Measurements from ENCODE around the gene LRRC49. TPM values are rescaled to one million over a fixed set of nuclear protein-coding genes. Genes with fewer than 3 reads are reported as not detected.
"Not testable (repeated sequence)": the region's sequence is repeated elsewhere in the genome, so short reads cannot be mapped to it uniquely, and the experiment has no call there.

The LRRC49 gene, protein sequence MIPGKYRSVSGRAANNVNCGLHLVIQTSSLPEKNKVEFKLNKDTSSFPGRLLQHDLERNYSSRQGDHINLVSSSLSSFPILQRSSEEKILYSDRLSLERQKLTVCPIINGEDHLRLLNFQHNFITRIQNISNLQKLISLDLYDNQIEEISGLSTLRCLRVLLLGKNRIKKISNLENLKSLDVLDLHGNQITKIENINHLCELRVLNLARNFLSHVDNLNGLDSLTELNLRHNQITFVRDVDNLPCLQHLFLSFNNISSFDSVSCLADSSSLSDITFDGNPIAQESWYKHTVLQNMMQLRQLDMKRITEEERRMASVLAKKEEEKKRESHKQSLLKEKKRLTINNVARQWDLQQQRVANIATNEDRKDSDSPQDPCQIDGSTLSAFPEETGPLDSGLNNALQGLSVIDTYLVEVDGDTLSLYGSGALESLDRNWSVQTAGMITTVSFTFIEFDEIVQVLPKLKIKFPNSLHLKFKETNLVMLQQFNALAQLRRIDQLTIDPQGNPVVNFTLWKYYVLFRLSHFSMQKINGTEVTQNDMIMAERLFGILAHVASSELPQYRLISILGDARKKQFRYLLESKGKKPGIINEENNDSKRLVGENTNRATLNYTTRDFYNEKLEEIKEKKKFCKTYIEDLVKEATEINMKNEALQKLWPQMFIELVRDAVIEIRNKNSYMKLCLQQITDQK
- total RNA-seq, result 45.7 TPM
- long read RNA-seq, partial matches to known transcripts, result 29 of 39 reads
- long read RNA-seq, other reads (novel, unspliced or antisense), result 8 of 39 reads

DNA sequence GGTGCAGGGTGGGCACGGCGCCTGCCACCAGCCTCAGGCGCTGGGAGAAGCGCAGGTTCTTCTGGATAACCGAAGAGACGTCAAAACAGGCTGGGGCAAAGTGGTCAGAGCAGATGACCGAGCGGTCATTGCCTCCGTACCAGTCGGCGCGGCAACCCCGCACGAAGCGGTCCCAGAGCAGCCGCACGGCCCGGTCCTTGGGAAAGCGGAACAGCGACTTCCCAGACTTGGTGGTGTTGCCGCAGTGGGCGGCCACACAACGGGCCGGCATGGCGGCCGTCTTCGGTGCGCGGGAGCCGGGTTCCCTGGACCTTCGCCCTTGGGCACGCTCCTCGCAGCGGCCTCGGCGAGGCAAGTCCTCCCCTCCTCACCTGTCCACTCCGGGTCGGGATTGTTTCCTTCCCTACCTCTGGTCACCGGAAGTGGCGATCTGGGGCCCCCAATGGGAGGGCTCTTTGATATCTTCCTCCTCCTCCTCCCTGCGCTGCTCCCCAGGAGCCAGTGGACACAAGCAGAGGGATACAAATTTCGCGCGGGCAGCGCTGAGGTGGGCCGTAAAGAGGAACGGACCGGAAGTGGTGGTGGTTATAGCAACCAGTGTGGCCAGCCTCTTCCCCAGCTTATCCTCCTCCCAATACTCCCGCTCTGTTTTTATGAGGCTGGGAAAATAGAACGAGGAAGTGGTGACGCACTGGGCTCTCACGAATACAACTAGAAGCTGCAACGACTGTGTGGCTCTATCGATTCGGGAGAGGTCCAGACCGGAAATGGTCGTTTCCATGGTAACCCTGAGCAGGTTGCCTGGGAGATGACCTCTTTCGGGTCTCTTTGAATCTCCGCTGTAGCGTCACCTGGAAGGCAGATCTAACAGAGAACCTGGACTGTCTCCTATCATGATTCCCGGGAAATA lies at the start of gene LRRC49, which contains the start of gene THAP10:
LRRC49 (plus strand) TSS at position 825 of the 910 bp plus-strand sequence; CDS start at position 894, 69 bp downstream.
THAP10 (minus strand) TSS at position 432 of the 910 bp plus-strand sequence; CDS start at position 271, 161 bp downstream.
- peak; percentile 98 for ATAC-seq (ENCODE audit: poor library complexity)
- intact Hi-C loops (cut with DNase I), result loop anchor here (10.0 kb wide), 1 partner anchor 213 kb away; no protein-coding TSS in a partner anchor

DNA sequence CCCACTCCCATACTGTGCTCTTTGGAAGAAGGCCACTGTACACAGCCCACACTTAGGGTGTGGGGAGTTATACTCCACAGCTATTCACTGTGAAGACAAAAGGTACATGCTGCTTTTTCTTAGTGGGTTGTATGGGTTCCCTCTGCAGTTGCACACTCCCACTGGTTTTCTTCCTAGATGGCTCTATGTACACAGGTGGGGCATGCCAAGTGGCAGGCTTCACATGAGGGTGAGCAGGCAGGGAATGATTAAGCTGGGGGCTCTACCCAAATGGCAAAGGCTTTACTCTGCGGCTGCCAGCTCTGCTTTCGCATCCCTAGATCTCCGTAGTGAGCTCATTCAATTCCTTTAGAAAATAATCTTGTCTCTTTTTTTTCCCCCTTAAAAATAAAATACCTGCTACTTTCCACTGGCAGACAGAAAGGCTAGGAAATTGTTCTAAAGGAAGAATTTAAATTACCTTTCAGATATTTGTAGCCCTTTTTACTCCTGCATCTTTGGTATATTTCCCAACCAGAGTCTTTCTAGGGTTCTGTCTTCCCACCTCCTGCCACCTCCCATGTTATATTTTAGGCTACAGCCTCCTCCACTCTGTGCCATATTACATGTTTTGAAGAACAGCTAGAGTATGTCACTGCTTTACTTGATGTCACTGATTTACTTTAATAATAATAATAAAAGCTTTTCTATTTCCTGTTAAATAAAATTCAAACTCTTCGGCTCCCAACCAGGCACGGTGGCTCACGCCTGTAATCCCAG lies 46.8 kb upstream of the LRRC49 start:
- intact Hi-C loops (cut with DNase I), result no loop called here
- DNase-seq, result no peak
- no peak for ATAC-seq (ENCODE audit: poor library complexity)

More for the DNA sequence above, at the start of gene LRRC49, which contains the start of gene THAP10:
- peak; percentile 93 for DNase-seq

DNA sequence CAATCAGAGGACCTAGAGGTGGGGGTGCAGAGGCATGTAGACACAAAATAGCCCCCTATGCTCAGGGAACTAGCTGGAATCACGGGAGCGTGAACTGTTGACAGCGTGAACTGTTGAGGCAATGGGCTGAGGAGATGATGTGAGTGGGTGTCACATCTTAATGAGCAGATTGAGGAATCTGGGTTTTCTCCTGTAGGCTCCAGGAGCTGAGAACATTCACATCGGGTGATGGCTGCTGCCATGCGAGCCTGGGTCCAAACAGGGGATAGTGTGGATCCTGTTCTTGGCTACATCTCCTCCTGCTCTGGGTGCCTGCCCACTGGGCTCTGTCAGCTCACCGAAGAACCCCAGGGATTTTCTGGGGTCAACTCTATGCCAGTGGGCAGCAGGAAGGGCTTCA lies 40.7 kb upstream of the LRRC49 start:
- intact Hi-C loops (cut with DNase I), result no loop called here
- ATAC-seq (ENCODE audit: poor library complexity) (no peak), DNase-seq (no peak)

DNA sequence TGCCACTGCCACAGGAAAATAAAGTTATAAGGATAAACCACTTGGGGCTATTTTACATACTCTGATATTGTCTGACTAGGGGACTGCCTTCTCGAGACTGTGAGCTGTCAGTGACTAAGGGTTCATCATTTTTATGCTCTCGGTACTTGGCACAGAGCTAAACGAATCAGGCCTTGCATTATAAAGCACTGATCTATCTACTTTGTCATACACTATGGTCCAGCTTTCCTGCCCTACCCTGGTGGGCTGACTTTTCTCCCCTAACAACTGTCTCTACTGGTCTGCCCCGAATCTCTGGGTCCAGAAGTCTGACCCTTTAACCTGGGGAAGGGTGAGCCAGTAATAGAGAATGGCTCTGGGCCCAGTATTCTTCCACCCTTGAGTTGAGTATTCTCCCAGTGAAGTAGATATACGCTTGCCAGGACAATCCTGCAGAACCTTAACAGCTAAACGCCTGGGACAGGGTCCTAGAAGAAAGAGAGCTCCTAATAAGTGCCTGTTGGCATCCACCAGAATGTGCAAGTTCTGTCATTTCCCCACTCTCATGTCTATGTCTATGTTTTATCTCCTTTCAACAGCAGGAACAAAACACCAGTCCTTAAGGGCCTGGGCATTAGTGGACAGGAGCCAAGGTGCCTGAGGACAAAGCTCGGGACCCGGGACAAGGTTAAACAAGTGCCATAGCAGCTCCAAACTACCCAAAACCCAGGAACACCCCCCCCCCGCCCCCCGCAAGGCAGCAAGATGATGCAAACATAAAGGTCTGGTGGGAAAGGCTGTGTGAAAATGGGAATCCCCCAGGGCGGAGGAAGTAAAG lies 39.9 kb upstream of the LRRC49 start:
- peak; percentile 50 for ATAC-seq (ENCODE audit: poor library complexity)

DNA sequence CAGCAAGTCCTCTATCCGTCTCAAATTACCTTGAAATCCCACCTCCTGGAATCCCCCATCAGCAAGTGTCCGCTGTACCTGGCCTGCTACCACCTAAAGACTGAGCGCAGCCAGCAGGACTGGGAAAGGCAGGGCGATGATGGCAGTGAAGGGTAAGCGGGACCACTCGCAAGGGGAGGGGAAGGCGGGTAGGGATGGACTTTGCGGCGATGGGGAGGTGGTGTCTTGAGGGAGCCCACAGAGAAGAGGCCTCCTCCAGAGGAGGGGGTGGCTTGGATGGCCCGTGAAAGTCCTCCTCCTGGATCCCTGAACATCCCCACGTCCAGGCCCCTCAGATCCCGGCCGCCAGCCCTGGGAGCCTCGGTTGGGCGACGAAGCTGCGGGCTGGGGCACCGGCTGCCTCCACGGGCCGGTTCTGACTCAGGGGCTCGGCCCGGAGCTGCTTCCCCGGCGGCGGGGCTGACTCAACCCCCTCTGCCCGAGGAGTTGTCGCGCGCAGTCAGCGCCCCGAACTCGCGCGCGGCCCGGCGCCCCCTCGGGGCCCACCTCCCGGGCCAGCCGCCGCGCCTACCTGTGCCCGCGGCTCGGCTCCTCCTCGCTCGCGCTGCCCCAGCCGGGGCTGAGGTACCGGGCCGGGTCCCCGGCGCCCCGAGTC lies 39.2 kb upstream of the LRRC49 start:
- ATAC-seq (ENCODE audit: poor library complexity), result peak; percentile 49
- intact Hi-C loops (cut with DNase I), result no loop called here
- peak; percentile 58 for DNase-seq

More for the DNA sequence above, 39.9 kb upstream of the LRRC49 start:
- peak; percentile 67 for DNase-seq
- intact Hi-C loops (cut with DNase I), result no loop called here

DNA sequence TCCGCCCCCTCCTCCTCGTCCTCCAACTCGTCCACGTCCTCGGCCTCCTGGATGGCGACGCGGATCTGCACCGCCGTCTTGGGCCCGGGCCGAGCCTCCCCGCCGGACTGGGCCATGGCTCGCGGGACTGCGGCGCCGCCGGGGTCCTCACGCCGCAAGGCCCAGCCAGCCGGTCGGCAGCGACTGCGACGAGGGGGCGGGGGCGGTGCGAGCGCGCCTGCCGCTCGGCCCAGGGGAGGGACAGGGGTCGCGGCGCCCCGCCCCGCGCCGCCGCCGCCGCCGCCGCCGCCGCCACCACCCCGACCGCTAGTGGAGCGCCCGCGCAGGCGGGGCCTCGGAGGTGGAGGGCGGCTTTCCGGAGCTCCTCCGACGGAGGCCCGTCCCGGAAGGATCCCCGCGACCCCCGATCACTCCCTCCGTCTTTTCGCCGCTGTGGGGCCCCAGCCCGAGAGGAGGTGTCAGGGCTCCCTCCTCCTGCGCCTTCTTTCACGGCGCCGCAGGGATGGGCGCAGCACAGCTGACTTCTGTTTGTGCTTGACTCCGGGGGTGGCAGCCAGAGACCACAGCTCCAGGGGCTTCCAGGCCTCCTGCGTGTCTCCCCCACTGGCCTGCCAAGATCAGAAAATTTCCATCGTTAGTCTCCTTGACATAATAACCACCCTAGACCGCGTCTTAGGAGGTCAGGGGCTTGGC lies 38.5 kb upstream of the LRRC49 start, which contains the start of gene LARP6:
LARP6 (minus strand) TSS at position 185 of the 693 bp plus-strand sequence; CDS start at position 116, 69 bp downstream.
- intact Hi-C loops (cut with DNase I), result no loop called here
- ATAC-seq (ENCODE audit: poor library complexity) (peak; percentile 77), DNase-seq (peak; percentile 79)

DNA sequence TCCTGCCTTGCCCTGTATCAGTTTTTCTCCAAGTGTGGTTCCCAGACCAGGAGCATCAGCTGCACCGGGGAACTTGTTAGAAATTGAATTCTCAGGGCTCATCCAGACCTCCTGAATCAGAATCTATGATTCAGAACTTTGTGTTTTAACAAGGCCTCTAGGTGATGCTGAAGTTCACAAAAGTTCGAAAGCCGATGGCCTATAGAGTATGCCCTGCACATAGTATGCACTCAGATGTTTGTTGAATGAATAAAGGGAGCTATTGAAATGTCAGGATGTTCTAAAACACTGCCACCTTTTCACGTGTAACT lies 38.0 kb upstream of the LRRC49 start:
- DNase-seq (no peak), ATAC-seq (ENCODE audit: poor library complexity) (peak; percentile 7)
- intact Hi-C loops (cut with DNase I), result no loop called here

DNA sequence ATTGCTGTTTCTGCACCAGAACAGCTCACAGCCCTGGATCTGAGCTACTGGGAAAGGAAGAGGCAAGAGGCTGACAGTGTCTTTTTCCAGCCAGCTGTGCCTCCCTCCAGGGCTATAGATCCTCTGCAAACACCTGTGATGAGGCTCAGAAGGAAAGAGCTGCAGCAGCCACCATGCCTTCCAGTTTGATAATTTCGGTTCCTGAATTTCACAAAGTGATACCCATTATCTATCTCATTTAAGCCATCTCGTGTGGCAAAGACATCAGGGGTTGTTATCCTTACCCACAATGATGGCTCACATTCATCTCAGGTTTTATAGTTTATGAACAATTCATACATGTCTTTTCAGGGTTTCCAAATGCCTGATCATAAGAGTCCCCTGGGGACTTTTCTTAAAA lies 36.9 kb upstream of the LRRC49 start:
- intact Hi-C loops (cut with DNase I), result no loop called here
- ATAC-seq (ENCODE audit: poor library complexity) (no peak), DNase-seq (no peak)

DNA sequence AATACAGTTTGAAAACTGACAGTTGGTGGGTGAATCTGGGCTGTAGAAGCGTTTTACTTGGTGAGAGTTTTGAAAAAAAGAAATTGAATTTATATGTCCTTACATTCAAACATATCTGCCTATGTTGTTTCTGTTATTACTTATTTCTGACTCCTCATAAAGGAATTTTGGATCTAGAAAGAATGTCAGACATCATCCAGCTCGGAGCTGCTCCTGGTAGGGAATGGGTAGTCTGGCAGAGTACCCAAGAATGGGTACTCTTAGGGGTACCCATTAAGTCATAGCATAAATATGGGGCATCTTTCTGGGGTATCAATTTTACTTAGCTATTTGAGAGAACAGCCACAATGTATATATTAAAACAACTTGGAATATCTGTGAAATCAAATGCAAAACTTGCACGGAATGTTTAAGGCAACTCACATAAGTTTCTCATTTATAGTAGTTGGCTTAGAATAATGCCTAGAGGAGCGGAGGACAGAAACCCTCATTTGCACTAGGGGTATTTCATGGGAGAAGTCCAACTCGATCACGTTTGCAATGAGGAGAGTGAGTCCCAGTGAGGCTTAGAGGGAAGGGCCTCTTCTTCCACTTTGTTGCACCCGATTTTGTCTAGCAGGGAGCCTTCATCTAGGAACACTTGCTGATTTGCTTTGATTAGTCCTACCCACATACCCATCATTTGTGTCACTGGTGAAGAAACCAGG lies 36.3 kb upstream of the LRRC49 start:
- DNase-seq (no peak), ATAC-seq (ENCODE audit: poor library complexity) (no peak)
- intact Hi-C loops (cut with DNase I), result no loop called here

DNA sequence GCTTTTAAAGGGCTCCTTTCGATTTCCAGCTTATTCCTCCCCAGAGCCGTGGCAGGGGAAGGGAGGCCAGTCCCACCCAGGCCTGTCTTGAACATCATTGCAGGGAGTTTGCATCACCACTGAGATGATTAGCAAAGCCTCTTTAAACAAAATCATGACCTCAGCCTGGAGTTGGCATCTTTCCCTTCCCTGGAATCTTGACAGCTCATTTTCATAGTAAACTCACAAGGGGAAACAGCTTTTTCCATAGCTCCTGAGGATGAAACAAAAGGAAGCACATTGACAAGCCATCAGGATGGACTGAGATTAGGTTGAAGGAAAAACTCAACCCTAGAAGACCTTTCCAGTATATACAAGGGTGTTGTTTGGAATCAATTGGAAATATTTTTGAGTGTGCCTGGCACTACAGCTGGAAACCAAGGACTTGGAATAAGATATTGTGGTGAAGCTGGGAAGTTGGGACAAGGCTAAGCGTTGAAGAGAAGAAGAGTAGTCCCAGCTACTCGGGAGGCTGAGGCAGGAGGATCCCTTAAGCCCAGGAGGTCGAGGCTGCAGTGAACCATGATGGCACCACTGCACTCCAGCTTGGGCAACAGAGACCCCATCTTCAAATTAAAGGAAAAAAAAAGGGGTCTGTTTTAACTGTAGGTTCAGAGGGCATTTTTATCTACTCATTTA lies 35.6 kb upstream of the LRRC49 start:
- peak; percentile 74 for DNase-seq
- intact Hi-C loops (cut with DNase I), result no loop called here
- peak; percentile 56 for ATAC-seq (ENCODE audit: poor library complexity)

DNA sequence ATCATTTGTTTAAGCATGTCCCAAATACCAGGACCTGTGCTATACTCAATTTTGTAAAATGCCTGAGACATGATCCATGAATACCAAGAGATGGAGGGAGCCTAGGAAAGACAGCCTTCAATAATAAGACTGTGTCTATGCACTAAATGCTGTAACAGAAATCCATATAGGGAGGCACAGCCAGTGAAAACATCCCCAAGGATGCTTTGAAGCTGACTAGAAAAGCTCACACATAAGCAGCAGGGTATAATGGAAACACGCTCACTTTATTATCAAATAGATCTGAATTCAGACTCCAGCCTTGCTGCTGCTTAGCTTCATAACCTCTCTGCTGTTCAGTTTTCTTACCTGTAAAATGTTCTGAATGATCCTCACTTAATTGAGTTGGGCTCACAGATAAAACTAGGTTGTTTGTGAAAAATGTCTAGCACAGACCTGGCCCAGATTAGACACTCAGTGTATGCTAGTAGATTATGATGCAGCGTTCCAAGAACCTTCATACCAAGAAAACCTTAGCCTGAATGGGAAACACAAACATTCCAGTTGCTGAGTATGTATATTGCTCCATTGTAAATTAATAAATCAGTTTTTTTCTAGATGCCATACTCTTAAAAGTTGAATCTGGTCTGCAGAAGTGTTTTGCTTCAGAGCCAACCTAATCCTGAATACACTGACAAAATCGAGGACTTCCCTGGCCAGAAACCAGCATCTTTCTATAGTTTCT lies 34.9 kb upstream of the LRRC49 start:
- intact Hi-C loops (cut with DNase I), result no loop called here
- ATAC-seq (ENCODE audit: poor library complexity) (no peak), DNase-seq (no peak)

DNA sequence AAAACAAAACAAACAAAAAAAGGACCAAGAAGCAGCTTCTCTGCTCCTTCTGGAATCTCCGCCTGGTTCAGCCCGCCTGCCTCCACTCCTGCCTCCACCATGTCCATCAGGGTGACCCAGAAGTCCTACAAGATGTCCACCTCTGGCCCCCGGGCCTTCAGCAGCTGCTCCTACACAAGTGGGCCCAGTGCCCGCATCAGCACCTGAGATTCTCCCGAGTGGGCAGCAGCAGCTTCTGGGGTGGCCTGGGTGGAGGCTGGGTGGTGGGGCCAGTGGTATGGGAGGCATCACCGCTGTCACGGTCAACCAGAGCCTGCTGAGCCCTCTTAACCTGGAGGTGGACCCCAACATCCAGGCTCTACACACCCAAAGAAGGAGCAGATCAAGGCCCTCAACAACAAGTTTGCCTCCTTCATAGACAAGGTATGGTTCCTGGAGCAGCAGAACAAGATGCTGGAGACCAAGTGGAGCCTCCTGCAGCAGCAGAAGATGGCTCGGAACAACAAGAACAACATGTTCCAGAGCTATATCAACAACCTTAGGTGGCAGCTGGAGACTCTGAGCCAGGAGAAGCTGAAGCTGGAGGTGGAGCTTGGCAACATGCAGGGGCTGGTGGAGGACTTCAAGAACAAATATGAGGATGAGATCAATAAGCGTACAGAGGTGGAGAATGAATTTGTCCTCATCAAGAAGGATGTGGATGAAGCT lies 33.9 kb upstream of the LRRC49 start:
- DNase-seq; ATAC-seq (ENCODE audit: poor library complexity); intact Hi-C loops (cut with DNase I): not testable (repeated sequence)

DNA sequence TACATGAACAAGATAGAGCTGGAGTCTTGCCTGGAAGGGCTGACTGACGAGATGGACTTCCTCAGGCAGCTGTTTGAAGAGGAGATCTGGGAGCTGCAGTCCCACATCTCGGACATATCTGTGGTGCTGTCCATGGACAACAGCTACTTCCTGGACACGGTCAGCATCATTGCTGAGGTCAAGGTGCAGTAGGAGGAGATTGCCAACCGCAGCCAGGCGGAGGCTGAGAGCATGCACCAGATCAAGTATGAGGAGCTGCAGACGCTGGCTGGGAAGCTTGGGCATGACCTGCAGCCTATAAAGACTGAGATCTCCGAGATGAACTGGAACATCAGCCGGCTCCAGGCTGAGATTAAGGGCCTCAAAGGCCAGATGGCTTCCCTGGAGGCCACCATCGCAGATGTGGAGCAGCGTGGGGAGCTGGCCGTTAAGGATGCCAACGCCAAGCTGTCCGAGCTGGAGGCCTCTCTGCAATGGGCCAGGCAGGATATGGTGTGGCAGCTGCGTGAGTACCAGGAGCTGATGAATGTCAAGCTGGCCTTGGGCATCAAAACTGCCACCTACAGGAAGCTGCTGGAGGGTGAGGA lies 33.2 kb upstream of the LRRC49 start:
- ATAC-seq (ENCODE audit: poor library complexity) (no peak), DNase-seq (no peak)
- intact Hi-C loops (cut with DNase I), result no loop called here

Data from Right ventricle myocardium superior (tissue), 1 donor.